NCI-H187 (cell line): ENCODE results near the gene IFT122.
"Not testable (repeated sequence)": the region's sequence is repeated elsewhere in the genome, so short reads cannot be mapped to it uniquely, and the experiment has no call there.

ENCODE experiments used
- DNase-seq, 2 experiments: peaks; one replicate each; lab custom pipeline; 2025; lab: John Stamatoyannopoulos, UW

IFT122 gene

GRCh38 chr3:129439817-129440617 lies at the start of gene IFT122, which contains the start of gene MBD4:
Gene IFT122 (plus strand): TSS chr3:129440224. CDS start chr3:129440331, 107 bp downstream.
Gene MBD4 (minus strand): TSS chr3:129439948. CDS start chr3:129439833, 115 bp downstream.
- peak; percentile 96 to 97 for DNase-seq

- not testable (repeated sequence) for DNase-seq
Measured at GRCh38 chr3:129391583-129391982, 48.4 kb upstream of the IFT122 start.

- not testable (repeated sequence) for DNase-seq
Measured at GRCh38 chr3:129392106-129392887, 47.7 kb upstream of the IFT122 start.

- DNase-seq = no peak
Measured at GRCh38 chr3:129393271-129393670, 46.8 kb upstream of the IFT122 start.

- DNase-seq = not testable (repeated sequence)
Measured at GRCh38 chr3:129393760-129394564, 46.1 kb upstream of the IFT122 start.

- no peak for DNase-seq
Measured at GRCh38 chr3:129398803-129399144, 41.2 kb upstream of the IFT122 start.

- DNase-seq = peak; percentile 69 to 81
Measured at GRCh38 chr3:129399145-129399894, 40.7 kb upstream of the IFT122 start.

GRCh38 chr3:129399895-129400357 lies 40.1 kb upstream of the IFT122 start:
- no peak for DNase-seq

GRCh38 chr3:129402210-129402609 lies 37.8 kb upstream of the IFT122 start:
- DNase-seq = no peak

GRCh38 chr3:129402616-129403015 lies 37.4 kb upstream of the IFT122 start:
- DNase-seq = no peak

GRCh38 chr3:129403450-129403849 lies 36.6 kb upstream of the IFT122 start:
- DNase-seq = no peak

- no peak for DNase-seq
Measured at GRCh38 chr3:129404130-129404529, 35.9 kb upstream of the IFT122 start.

GRCh38 chr3:129404610-129405009 lies 35.4 kb upstream of the IFT122 start:
- no peak for DNase-seq

- no peak for DNase-seq
Measured at GRCh38 chr3:129409541-129409940, 30.5 kb upstream of the IFT122 start.

- DNase-seq = no peak
Measured at GRCh38 chr3:129410971-129411370, 29.1 kb upstream of the IFT122 start.

GRCh38 chr3:129412542-129413198 lies 27.4 kb upstream of the IFT122 start:
- DNase-seq = no peak

- not testable (repeated sequence) for DNase-seq
Measured at GRCh38 chr3:129413238-129413637, 26.8 kb upstream of the IFT122 start.

- DNase-seq = no peak
Measured at GRCh38 chr3:129413687-129414506, 26.1 kb upstream of the IFT122 start.

- DNase-seq = no peak
Measured at GRCh38 chr3:129415378-129415777, 24.6 kb upstream of the IFT122 start.

GRCh38 chr3:129415830-129416229 lies 24.2 kb upstream of the IFT122 start:
- no peak for DNase-seq
